Stimulated activated CD8-positive, alpha-beta memory T cell treated with anti-CD3 and anti-CD28 coated beads, Interleukin-12 subunit alpha, Interleukin-12 subunit beta, amount 100 ng/mL, for 1 hour (primary cell): ENCODE results near the gene F2RL1.
A peak's percentile ranks its signal among the peaks of the same experiment; 100 is the strongest.
"Not testable (repeated sequence)": the region's sequence is repeated elsewhere in the genome, so short reads cannot be mapped to it uniquely, and the experiment has no call there.

Experiments
- DNase-seq: peaks from one replicate; pipeline ENCODE4 v3.0.0-alpha.2; 2020; ENCODE audit warnings: low read depth

F2RL1 gene

DNA sequence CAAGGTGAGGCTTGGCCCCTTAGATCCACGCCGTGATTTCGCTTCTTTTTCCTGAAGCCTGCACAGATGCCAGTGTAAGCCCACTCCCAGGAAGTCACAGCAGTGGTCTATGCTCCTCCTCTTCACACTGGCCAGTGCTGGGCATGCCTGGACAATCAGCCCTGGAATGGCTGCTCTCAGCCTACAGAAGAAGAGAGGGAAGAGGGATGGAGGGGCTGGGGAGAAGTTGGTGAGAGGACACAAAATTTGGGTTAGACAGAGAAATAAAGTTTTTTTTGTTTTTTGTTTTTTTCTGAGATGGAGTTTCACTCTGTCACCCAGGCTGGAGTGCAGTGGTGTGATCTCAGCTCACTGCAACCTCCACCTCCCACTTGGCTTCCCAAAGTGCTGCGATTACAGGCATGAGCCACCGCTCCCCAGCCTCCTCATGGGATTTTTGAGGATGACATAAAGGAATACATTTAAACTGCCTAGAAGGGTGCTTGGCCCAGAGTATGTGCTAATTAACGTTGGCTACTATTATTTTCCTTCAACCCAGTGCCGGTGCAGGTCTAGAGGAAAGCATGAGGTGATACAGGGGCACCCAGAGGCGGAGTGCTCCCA, 31.8 kb downstream of the F2RL1 start:
- DNase-seq = no peak

GRCh38 chr5:76851728-76852369, 33.0 kb downstream of the F2RL1 start:
- no peak for DNase-seq

DNA sequence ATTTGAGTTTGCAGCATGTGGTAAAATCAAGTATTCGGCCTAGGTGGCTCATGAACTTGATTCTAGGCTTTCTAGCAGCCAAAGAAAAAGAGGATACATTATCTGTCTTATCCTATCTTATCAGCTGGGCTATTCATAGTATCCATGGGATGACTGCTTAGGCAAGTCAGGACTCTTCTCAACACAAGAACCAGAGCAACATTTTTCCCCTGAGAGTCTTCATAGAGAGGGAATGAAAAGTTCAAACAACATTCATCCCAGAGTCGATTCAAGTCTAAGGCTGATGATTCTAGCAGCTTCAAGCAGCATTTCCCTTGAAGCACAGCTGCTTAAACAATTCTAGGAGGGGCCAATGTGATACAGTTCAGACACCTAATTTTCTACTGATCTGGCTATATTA, 33.9 kb downstream of the F2RL1 start:
- DNase-seq = no peak

DNA sequence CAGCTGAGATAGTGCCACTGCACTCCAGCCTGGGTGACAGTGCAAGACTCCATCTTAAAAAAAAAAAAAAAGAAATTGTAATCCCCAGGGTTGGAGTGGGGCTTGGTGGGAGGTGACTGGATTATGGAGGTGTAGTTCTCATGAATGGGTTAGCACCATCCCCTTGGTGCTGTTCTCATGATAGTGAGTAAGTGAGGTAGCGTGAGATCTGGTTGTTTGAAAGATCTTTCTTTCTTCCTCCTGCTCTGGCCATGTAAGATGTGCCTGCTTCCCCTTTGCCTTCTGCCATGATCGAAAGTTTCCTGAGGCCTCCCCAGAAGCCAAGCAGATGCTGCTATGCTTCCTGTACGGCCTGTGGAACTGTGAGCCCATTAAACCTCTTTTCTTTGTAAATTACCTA, 34.9 kb downstream of the F2RL1 start:
- not testable (repeated sequence) for DNase-seq

- no peak for DNase-seq
Observed at GRCh38 chr5:76854644-76855043, 35.8 kb downstream of the F2RL1 start.

DNA sequence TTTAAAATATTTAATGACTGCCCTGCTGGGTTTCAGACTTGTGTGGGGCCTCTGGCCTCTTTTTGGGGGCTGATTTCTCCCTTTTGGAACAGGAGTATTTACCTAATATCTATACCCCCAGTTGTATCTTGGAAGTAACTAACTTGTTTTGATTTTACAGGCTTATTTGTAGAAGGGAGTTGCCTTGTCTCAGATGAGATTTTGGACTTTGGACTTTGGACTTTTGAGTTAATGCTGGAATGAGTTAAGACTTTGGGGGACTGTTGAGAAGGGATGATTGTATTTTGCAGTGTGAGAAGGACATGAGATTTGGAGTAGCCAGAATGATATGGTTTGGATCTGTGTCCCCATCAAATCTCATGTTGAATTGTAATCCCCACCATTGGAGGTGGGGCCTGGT, 36.7 kb downstream of the F2RL1 start:
- DNase-seq = not testable (repeated sequence)

- DNase-seq = no peak
Observed at GRCh38 chr5:76855961-76856360, 37.1 kb downstream of the F2RL1 start.

DNA sequence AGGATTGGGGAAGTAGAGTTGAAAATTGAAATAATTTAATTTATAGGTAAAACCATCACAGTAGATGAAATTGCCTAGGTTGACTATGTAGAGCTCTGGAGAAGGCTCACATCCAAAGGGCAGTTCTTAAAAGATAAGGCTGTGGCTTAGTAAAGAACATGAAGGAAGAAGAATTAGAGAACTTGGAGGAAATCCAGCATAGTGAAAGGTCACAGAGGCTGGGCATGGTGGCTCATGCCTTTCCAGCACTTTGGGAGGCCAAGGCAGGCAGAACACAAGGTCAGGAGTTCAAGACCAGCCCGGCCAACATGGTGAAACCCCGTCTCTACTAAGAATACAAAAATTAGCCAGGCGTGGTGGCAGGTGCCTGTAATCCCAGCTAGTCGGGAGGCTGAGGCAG, 38.0 kb downstream of the F2RL1 start:
- not testable (repeated sequence) for DNase-seq

GRCh38 chr5:76859591-76860247, 40.9 kb downstream of the F2RL1 start:
- no peak for DNase-seq

DNA sequence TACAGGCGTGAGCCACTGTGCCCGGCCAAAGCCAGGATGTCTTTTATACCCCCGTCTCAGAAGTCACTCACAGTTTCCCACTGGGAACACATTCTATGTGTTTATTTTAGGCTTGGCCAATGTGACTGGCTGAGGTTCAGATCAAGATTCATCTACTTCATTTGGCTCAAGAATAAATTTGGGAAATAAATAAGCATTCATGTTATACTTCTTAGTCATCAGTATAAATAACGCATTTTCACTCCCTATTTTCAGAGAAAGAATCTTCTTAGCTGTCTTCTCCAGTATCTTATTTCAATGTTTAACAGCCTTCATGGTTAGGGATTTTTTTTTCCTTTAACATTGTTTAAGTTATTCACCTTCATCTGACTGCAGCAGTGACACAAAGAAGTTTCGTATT, 42.8 kb downstream of the F2RL1 start:
- no peak for DNase-seq

- no peak for DNase-seq
Observed at GRCh38 chr5:76863001-76863400, 44.2 kb downstream of the F2RL1 start.

DNA sequence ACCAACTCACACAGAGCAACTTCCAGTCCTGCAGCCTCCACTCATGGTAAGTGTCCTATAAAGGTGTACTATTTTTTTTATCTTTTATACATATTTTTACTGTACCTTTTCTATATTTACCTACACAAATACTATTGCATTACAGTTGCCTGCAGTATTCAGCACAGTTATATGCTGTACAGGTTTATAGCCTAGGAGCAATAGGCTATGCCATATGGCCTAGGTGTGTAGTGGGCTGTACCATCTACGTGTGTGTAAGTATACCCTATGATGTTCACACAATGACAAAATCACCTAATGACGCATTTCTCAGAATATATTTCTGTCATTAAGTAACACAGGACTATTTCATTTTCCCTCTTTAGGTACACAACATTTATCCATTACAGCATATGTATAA, 47.7 kb downstream of the F2RL1 start:
- no peak for DNase-seq

- no peak for DNase-seq
Observed at GRCh38 chr5:76867038-76867437, 48.2 kb downstream of the F2RL1 start.

- peak; percentile 41 for DNase-seq
Observed at GRCh38 chr5:76867827-76868693, 49.2 kb downstream of the F2RL1 start.

DNA sequence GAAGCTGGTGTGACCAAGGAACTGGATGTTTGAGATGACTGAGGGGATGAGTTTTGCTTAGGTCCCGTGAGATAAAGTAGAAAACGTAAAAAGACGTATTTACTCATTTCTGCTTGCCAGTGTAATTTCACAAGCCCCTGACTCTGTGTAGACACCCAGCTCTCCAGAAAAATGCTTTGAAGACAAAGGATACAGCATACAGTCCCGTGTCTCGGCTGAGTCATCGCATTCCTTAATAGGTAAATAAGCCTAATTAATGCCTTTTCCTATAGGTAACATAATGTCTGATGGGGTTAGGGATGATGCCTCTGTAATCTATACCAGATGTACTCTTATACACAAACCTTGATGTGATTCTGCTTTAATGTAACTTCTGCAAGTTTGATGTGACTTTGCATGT, 51.2 kb downstream of the F2RL1 start:
- DNase-seq = no peak

DNA sequence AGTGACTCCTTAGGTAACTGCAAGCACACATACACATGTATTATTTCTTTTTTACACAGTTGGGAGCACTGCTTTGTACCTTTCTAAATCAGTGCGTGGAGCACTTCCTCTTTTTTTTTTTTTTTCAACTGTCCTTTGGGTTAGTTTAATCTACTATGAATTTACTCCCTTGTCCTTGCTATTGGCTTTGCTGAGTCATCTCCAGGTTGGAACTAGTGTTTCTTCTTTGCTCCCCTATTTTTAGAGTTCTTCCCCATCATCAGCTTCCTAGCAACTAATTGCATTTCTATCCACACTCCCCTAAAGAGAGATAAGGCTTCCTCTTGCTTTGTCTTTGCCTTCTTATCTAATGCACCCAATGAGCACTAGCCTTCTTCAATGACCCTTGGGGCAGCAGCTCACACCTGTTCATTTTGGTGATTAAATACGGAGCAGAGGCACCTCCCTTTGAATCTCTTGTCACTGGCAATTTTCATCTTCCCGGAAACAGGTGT, 55.3 kb downstream of the F2RL1 start:
- no peak for DNase-seq
